ENCODE results near the gene GFOD1. TPM values are rescaled to one million over a fixed set of nuclear protein-coding genes. Genes with fewer than 3 reads are reported as not detected.
"Not testable (repeated sequence)": the region's sequence is repeated elsewhere in the genome, so short reads cannot be mapped to it uniquely, and the experiment has no call there.

The GFOD1 gene
- total and polyA plus RNA-seq, 5 donors, result 30.3 to 81.7 (median 54.0) TPM

- H3K4me1 ChIP-seq (ENCODE audit: control insufficient read depth, insufficient read depth, low read length), result peaks cover 21% of the 10 kb centered on the region
- ATAC-seq (no peak), DNase-seq (no peak)
- no peak overlapping the region for H3K4me3 ChIP-seq (ENCODE audit: low read length)
- 70% methylated on average over 4 of the region's 4 CpGs for WGBS
- intact Hi-C loops (cut with DNase I), result no loop called here
- H3K27me3 ChIP-seq (ENCODE audit: control insufficient read depth, insufficient read depth), result no peaks in the 10 kb centered on the region
- H3K27ac ChIP-seq (ENCODE audit: low read length), result peak overlapping the region; percentile 77
- no peaks in the 10 kb centered on the region for H3K9me3 ChIP-seq (ENCODE audit: control insufficient read depth, low read length)
These were observed 23.5 kb downstream of the GFOD1 start for GRCh38 chr6:13463941-13464340.

GRCh38 chr6:13463328-13463717, 24.1 kb downstream of the GFOD1 start:
- Histone ChIP-seq H3K27me3 (ENCODE audit: control insufficient read depth, insufficient read depth) (no peaks in the 10 kb centered on the region), H3K4me1 (ENCODE audit: control insufficient read depth, insufficient read depth, low read length) (peaks cover 21% of the 10 kb centered on the region), H3K9me3 (ENCODE audit: control insufficient read depth, low read length) (no peaks in the 10 kb centered on the region), H3K27ac (ENCODE audit: low read length) (peak overlapping the region; percentile 36), H3K4me3 (ENCODE audit: low read length) (no peak overlapping the region)
- ATAC-seq, result no peak
- intact Hi-C loops (cut with DNase I), result no loop called here
- no peak for DNase-seq
- 73% methylated on average over 8 of the region's 8 CpGs for WGBS

GRCh38 chr6:13462458-13463327, 24.7 kb downstream of the GFOD1 start:
- no peak overlapping the region for H3K4me3 ChIP-seq (ENCODE audit: low read length)
- no peaks in the 10 kb centered on the region for H3K27me3 ChIP-seq (ENCODE audit: control insufficient read depth, insufficient read depth)
- peaks cover 21% of the 10 kb centered on the region for H3K4me1 ChIP-seq (ENCODE audit: control insufficient read depth, insufficient read depth, low read length)
- peak overlapping the region; percentile 26 for H3K27ac ChIP-seq (ENCODE audit: low read length)
- no peaks in the 10 kb centered on the region for H3K9me3 ChIP-seq (ENCODE audit: control insufficient read depth, low read length)
- ATAC-seq, result no peak
- intact Hi-C loops (cut with DNase I), result no loop called here
- WGBS, result 70% methylated on average over 12 of the region's 12 CpGs
- DNase-seq, result no peak

GRCh38 chr6:13461805-13462204, 25.6 kb downstream of the GFOD1 start:
- H3K9me3 ChIP-seq (ENCODE audit: control insufficient read depth, low read length), result no peaks in the 10 kb centered on the region
- H3K27ac ChIP-seq (ENCODE audit: low read length), result peak overlapping the region; percentile 71
- intact Hi-C loops (cut with DNase I), result no loop called here
- peak; percentile 20 to 34 for ATAC-seq
- 81% methylated on average over 6 of the region's 6 CpGs for WGBS
- peaks cover 26% of the 10 kb centered on the region for H3K4me1 ChIP-seq (ENCODE audit: control insufficient read depth, insufficient read depth, low read length)
- no peak overlapping the region for H3K4me3 ChIP-seq (ENCODE audit: low read length)
- H3K27me3 ChIP-seq (ENCODE audit: control insufficient read depth, insufficient read depth), result no peaks in the 10 kb centered on the region
- no peak for DNase-seq

- DNase-seq (no peak), ATAC-seq (peak; percentile 12 to 37)
- WGBS, result 80% methylated on average over 4 of the region's 4 CpGs
- H3K4me3 ChIP-seq (ENCODE audit: low read length), result no peak overlapping the region
- intact Hi-C loops (cut with DNase I), result no loop called here
- peaks cover 24% of the 10 kb centered on the region for H3K4me1 ChIP-seq (ENCODE audit: control insufficient read depth, insufficient read depth, low read length)
- H3K9me3 ChIP-seq (ENCODE audit: control insufficient read depth, low read length), result no peaks in the 10 kb centered on the region
- no peaks in the 10 kb centered on the region for H3K27me3 ChIP-seq (ENCODE audit: control insufficient read depth, insufficient read depth)
- peak overlapping the region; percentile 76 for H3K27ac ChIP-seq (ENCODE audit: low read length)
These were observed 26.1 kb downstream of the GFOD1 start for GRCh38 chr6:13461307-13461706.

- H3K27ac ChIP-seq (ENCODE audit: low read length); H3K4me3 ChIP-seq (ENCODE audit: low read length); H3K27me3 ChIP-seq (ENCODE audit: control insufficient read depth, insufficient read depth); intact Hi-C loops (cut with DNase I); H3K9me3 ChIP-seq (ENCODE audit: control insufficient read depth, low read length); ATAC-seq; DNase-seq: not testable (repeated sequence)
- 72% methylated on average over 2 of the region's 2 CpGs for WGBS
- peaks cover 28% of the 10 kb centered on the region for H3K4me1 ChIP-seq (ENCODE audit: control insufficient read depth, insufficient read depth, low read length)
These were observed 27.1 kb downstream of the GFOD1 start for GRCh38 chr6:13460289-13460688.

GRCh38 chr6:13457577-13457976, 29.8 kb downstream of the GFOD1 start:
- intact Hi-C loops (cut with DNase I), result no loop called here
- 52% methylated on average over 7 of the region's 7 CpGs for WGBS
- ATAC-seq (peak; percentile 19 to 25), DNase-seq (peak; percentile 43 to 77 (median 64))
- no peak overlapping the region for H3K4me3 ChIP-seq (ENCODE audit: low read length)
- H3K27me3 ChIP-seq (ENCODE audit: control insufficient read depth, insufficient read depth), result no peaks in the 10 kb centered on the region
- H3K27ac ChIP-seq (ENCODE audit: low read length), result peak overlapping the region; percentile 56
- H3K9me3 ChIP-seq (ENCODE audit: control insufficient read depth, low read length), result no peaks in the 10 kb centered on the region
- H3K4me1 ChIP-seq (ENCODE audit: control insufficient read depth, insufficient read depth, low read length), result peaks cover 41% of the 10 kb centered on the region

- H3K4me3 ChIP-seq (ENCODE audit: low read length), result no peak overlapping the region
- no peak for DNase-seq
- peak; percentile 32 to 45 for ATAC-seq
- H3K27ac ChIP-seq (ENCODE audit: low read length), result peak overlapping the region; percentile 55
- intact Hi-C loops (cut with DNase I), result no loop called here
- WGBS, result 32% methylated on average over 5 of the region's 5 CpGs
- H3K4me1 ChIP-seq (ENCODE audit: control insufficient read depth, insufficient read depth, low read length), result peaks cover 40% of the 10 kb centered on the region
- H3K9me3 ChIP-seq (ENCODE audit: control insufficient read depth, low read length), result no peaks in the 10 kb centered on the region
- H3K27me3 ChIP-seq (ENCODE audit: control insufficient read depth, insufficient read depth), result no peaks in the 10 kb centered on the region
These were observed 31.8 kb downstream of the GFOD1 start for GRCh38 chr6:13455552-13455966.

GRCh38 chr6:13454286-13455221, 32.8 kb downstream of the GFOD1 start:
- H3K27me3 ChIP-seq (ENCODE audit: control insufficient read depth, insufficient read depth), result no peaks in the 10 kb centered on the region
- WGBS, result 43% methylated on average over 11 of the region's 11 CpGs
- intact Hi-C loops (cut with DNase I), result no loop called here
- peak overlapping the region; percentile 57 for H3K27ac ChIP-seq (ENCODE audit: low read length)
- peak in 2 of 3 donors; percentile 65 to 72 for DNase-seq
- peak; percentile 68 to 76 for ATAC-seq
- peaks cover 46% of the 10 kb centered on the region for H3K4me1 ChIP-seq (ENCODE audit: control insufficient read depth, insufficient read depth, low read length)
- no peaks in the 10 kb centered on the region for H3K9me3 ChIP-seq (ENCODE audit: control insufficient read depth, low read length)
- no peak overlapping the region for H3K4me3 ChIP-seq (ENCODE audit: low read length)

GRCh38 chr6:13453771-13454251, 33.6 kb downstream of the GFOD1 start:
- H3K9me3 ChIP-seq (ENCODE audit: control insufficient read depth, low read length), result no peaks in the 10 kb centered on the region
- DNase-seq (no peak), ATAC-seq (no peak)
- intact Hi-C loops (cut with DNase I), result no loop called here
- WGBS, result 67% methylated on average over 2 of the region's 2 CpGs
- peaks cover 50% of the 10 kb centered on the region for H3K4me1 ChIP-seq (ENCODE audit: control insufficient read depth, insufficient read depth, low read length)
- no peaks in the 10 kb centered on the region for H3K27me3 ChIP-seq (ENCODE audit: control insufficient read depth, insufficient read depth)
- H3K27ac ChIP-seq (ENCODE audit: low read length), result peak overlapping the region; percentile 57
- no peak overlapping the region for H3K4me3 ChIP-seq (ENCODE audit: low read length)

GRCh38 chr6:13453153-13453552, 34.2 kb downstream of the GFOD1 start:
- WGBS, result 87% methylated on average over 4 of the region's 4 CpGs
- ATAC-seq, result no peak
- Histone ChIP-seq H3K4me3 (ENCODE audit: low read length) (no peak overlapping the region), H3K27ac (ENCODE audit: low read length) (no peak overlapping the region), H3K27me3 (ENCODE audit: control insufficient read depth, insufficient read depth) (no peaks in the 10 kb centered on the region), H3K9me3 (ENCODE audit: control insufficient read depth, low read length) (no peaks in the 10 kb centered on the region), H3K4me1 (ENCODE audit: control insufficient read depth, insufficient read depth, low read length) (peaks cover 57% of the 10 kb centered on the region)
- intact Hi-C loops (cut with DNase I), result no loop called here
- DNase-seq, result no peak
